Stimulated activated CD4-positive, alpha-beta T cell treated with anti-CD3 and anti-CD28 coated beads, TNF-alpha, amount 100 ng/mL, for 4 hours (primary cell): ENCODE measurements around the gene LCN10.
A peak's percentile ranks its signal among the peaks of the same experiment; 100 is the strongest.

ENCODE experiments used
- DNase-seq, 3 experiments: peaks; one replicate each; pipeline ENCODE4 v3.0.0-alpha.2; 2020; ENCODE audit warnings: low read depth in 3 of 3

LCN10 gene

DNA sequence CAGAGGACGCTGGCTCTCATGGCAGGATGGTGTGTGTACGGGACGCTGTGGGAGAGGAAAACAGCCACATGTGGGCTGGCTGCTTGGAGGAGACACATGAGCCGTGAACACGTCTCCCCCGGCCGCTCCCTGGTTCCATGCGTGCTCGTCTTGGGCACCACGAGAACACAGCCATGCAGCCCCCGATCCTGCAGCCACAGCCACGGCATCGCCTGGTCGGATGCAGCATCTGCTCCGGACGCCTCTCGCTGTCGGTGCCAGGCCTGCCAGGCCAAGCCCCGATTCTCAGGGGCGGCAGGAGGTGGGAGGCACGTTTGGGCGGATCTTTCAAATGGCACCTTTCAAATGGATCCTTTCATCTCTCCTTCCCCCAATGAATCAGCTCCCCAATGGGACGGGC, 3.2 kb downstream of the LCN10 start:
- DNase-seq = no peak

DNA sequence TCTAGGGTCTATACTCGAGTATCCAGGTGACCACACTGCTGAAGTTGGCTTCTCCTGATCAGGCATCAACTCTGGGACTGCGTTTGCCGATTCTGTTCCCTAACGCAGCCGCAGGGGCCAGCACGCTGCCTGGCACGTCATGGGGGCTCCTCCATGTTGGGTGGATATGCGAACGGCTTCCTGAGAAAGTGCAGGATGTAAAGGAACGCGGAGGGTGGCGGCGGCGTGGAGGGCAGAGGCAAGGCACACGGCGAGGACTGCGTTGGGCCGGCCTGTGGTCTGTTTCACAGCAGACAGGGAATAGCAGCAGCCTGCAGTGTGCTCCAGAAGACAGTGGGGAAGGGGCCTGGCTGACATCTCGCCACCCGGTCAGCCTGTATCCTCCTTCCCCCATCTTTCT, 3.8 kb downstream of the LCN10 start:
- no peak for DNase-seq

DNA sequence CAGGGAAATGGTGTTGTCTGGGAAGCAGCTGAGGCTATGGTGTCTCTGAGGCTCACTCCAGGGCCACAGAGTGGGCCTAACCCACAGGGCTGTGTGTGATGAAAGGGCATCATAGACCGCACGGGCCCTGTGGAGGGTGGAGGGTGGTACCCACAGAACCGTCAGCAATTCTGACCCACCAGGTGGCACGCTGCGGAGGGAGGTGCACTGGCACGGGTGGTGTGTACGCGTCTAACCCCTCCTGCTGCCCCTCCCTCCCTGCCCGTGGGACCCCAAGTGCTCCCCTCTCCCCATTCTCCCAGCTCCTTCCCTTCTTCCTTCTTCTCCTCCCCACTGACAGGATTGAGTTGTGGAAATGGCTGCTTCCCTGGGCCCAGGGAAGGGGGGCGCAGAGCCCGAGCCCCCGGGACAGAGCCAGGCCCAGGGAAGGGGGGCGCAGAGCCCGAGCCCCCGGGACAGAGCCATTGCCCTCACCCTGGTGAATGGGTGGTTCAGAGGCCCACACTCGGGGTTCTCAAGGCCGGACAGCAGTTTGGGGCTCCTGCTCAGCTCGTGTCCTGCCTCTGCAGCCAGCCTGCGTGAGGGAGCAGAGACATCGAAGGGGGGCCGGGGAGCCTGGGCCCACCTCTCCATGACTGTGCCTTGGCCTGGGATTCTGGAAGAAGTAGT, 6.8 kb downstream of the LCN10 start:
- DNase-seq = no peak

DNA sequence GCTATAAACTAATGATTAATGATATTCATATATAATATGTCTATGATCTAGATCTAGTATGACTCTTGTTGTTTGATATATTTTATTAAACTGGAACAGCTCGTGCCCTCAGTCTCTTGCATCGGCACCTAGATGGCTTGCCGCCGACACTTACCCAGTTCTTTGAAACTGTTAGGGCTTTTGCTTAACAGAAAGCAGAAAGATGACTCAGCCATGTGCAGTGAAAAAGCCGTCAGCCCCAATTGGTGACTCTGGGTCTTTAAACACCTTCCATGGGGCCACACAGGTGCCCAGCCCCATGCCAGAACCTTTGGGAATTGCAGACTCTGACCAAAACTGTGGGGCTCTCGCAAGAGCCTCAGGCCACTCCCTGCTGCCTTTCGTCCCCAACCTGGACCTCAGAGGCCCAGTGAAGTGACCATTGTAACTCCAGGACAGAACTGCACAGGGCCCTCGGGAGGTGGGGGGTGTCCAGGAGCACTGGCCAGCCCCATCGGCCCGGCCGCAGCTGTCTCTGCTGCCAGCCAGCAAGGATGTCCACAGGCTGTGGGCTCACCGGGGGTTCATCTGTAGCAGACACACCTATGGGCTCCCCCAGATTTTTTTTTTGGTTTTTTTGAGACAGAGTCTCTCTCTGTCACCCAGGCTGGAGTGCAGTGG, 7.8 kb downstream of the LCN10 start:
- DNase-seq = no peak

DNA sequence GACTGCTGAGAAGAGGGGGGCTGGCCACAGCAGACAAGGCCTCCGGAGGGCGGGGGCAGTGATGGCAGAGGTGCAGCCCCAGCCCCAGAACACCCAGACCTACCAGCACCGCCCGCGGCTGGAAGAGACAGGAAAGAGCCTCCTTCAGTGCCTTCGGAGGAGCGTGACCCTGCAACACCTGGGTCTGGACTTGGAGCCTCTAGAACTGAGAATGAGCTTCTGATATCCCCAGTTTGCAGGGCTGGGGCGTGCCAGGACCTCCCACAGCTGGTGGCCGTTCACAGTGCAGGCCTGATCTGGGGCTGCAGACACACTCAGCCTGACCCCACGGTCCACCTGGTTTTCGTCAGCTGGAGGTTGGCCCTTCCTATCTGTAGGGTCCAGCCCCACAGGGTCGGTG, 9.1 kb downstream of the LCN10 start:
- DNase-seq = no peak

DNA sequence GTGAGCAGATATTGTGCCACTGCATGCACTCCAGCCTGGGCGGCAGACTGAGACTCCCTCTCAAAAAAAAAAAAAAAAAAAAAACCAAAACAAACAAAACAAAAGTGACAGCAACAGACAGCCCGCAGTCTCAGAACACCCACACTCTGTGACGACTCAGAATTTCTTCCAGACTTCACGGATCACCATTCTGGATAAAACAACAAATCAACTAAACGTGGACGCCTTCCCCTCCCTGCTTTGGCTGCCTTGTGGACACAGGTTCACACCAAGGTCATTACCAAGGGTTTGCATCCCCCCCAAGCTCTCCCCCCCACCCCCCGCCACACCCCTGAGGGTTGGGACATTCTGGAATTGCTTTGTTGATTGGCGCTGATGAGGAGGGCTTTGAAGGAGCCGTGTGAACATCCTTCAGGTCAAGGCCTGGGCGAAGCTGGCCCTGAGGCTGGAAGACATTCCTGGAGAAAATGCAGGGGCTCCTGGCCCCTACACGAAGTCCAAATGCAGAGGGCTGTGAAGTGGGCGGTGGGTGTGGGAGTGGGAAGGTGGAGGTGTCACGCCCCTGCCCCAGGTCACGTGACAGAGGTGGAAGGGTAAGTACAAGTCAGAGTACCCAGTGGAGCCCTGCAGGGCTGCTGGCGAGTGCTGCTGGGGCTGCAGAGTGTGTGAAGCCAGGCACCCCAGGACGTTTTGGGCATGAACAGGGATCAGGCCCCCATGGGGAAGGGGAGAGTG, 10.1 kb downstream of the LCN10 start:
- no peak for DNase-seq

DNA sequence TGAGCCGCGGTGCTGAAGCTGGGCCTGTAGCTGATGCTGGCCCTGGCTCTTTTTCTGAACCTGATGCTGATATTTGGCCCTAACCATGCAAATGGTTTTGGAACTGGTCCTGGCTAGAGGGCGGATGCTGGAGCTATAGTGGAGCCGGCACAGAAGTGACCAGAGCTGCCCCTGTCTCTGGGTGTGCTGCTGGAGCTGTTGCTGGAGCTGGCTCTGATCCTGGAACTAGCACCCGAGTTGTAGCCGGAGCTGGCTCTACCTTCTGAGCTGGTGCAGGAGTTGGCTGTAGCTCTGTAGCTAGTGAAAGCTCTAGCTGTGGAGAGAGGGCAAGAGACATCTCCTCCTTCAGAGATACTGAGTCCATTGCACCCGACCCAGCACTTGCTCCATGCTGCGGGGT, 12.8 kb downstream of the LCN10 start:
- DNase-seq = no peak

DNA sequence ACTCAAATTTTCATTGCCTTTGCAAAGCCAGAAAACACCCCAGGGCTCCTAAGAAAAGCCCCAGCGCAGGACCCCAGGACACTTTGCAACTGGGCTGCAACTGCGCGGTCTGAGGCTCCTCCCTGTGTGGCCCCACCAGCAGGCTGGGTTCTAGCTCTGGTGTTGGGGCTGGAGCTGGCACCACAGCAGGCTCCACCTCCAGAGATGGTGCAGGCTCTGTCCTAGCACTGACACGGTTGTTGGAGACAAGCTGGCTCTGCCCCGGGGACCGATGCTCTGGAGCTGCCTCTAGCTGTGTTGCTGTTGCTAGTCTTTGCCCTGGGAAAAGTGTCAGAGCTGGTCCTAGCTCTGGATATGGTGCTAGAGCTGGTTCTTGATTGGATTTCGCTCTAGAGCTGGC, 13.6 kb downstream of the LCN10 start:
- no peak for DNase-seq

DNA sequence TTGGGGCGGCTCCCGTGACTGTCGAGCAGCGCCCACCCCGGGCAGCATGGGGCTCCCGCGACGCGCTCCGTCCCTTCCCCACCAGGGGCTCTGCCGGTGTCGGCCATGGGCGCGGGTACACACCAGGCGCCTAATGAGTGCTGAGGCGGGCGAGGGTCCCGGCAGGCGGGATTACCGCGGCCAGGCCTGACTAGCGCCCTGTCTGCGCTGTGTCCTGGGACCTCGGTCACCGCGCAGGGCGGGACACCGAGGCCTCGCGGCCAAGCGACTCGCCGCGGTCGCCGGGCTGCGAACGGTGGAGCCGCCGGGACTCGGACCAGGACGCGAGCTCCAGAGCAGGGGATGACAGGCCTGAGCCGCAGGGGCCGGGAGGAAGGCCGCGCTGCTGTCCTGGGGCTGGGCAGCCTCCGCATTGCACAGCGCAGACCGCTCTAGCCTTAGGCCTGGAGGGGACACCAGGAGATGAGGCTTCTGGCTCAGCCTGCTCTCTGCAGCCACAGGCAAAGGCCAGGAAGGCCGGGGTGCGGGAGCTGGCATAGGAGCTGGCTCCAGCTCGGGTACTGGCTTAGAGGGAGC, 14.1 kb downstream of the LCN10 start:
- DNase-seq = no peak

DNA sequence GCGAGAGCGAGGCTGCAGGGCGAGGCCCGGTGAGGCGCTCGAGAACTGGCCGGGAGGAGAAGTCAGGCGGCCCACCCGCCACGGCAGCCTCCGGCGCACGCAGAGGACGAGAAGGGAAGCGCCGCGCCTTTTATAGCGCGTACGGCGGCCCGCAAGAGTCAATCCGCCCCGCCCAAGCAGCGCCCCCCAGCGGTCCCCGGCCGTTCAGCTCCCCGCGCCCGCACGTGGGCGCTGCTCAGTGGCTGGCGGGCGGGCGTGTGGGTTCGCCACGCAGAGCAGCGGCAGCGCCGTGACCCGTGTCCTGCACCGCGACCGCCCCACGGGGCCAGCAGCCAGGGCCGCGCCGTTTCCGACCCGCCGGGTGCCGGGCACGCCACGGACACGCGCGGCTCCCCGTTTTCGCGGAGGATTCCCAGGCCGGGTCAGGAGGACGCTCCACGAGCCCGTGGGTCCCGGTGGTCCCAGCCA, 14.6 kb downstream of the LCN10 start:
- peak; percentile 88 to 94 (median 91) for DNase-seq

DNA sequence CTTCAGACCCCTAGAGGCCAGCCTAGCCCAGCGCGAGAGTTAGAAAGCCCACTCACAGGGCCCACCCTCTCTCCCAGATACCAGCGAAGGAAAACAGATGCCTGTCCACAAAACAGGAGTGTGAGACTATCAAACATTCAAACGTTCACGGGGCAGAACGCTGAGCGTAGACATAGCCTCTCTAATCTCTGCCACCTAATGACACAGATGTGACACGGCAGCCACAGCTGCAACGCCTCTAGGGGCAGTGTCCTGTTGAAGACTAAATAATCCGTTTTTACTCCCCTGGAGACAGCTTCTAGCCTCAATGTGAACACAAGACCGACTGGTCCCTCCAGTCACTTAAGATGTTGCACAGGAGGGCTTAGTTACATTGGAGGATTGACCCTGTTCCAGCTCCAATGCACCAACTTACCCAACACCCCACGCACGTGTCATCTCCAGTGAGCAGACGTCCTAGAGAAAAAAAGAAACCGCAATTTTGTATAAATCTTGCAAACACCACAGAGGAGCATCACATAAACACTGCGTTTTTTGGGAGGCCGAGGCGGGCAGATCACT, 16.0 kb downstream of the LCN10 start:
- DNase-seq = no peak

DNA sequence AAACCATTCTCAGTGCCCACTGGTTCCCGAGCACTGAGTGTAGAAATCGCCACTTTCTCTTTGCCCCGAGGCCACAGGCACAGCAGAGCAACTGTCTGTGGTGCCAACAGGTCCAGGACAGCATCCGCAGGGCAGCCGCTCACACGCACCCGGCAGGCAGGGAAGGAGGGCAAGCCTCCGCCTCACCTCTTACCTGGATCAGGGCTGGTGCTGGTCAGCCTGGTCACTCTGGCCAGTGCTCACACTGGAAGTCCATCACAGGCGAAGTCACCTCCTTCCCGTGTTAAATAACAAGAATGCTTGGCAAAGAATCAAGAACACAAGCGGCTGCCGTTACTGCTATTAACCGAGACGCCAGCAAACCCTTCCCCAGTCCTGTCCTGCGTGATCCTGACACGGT, 16.6 kb downstream of the LCN10 start:
- DNase-seq = no peak

DNA sequence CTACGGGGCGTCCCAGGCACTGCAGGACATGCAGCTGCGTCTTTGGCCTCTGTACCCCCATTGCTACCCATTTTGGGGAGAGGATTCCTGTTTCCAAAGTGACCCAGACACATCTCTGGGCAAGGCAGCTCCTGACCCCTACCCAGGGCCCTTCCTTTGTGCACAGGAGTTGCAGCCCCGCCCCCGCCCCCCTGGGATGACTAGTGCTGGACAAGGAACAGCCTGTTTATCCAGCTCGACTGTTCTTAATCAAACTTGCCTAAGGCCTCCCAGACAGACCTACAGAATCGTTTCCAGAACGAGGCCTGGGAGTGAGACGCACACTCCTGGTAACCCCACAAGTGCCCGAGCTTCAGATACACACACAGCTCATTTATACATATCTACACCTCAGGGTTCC, 17.1 kb downstream of the LCN10 start:
- DNase-seq = no peak

DNA sequence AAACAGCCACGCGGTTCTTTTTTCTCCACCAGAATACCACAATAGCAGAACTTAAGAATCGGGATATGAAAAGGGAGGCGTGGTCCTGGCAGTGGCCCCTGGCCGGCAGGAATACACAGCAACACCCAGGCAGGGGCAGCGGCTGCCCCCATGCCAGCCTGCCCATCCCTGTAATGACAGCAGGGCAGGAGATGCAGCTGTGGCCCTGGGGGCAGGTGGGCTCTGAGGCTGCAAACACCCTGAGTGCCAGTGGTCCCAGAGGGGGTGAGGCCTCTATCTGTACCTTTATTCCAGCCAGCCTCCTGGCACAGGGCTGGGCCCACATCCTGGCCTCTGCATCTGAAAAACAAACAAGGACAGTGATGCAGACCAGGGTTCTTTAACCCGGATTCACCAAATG, 18.0 kb downstream of the LCN10 start:
- DNase-seq = no peak

DNA sequence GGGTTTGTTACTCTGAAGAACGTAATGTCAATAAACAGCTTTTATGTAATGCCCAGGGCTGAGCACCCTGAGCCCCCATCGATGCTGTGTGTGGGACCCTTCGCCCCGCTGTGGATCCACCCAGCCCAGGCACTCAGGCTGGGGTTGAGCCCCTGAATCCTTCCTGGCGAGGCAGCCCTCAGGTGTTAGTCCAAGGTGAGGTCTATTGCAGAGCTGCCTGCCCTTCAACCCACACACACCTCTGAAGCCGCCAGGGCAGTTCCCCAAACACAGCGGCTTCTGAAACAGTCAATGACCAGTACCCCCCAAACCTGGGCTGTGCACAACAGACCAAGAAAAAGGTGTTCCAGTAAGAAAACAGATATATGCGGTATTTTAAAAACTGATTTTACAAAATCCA, 18.8 kb downstream of the LCN10 start:
- DNase-seq = no peak

DNA sequence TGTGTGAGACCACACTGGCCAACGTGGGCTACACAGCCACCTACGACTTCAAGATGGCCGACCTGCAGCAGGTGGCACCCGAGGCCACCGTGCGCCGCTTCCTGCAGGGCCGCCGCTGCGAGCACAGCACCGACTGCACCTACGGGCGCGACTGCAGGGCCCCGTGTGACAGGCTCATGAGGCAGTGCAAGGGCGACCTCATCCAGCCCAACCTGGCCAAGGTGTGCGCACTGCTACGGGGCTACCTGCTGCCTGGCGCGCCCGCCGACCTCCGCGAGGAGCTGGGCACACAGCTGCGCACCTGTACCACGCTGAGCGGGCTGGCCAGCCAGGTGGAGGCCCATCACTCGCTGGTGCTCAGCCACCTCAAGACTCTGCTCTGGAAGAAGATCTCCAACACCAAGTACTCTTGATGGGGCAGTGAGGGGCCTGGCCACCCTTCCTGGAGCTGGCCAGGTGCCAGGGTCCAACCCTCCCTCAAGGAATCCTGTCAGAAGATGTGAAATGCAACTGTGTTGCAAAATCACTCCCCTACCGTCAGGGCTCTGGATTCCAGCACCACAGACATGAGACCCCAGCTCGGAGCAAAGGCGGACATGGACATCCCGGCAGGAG, 19.3 kb downstream of the LCN10 start:
- no peak for DNase-seq

DNA sequence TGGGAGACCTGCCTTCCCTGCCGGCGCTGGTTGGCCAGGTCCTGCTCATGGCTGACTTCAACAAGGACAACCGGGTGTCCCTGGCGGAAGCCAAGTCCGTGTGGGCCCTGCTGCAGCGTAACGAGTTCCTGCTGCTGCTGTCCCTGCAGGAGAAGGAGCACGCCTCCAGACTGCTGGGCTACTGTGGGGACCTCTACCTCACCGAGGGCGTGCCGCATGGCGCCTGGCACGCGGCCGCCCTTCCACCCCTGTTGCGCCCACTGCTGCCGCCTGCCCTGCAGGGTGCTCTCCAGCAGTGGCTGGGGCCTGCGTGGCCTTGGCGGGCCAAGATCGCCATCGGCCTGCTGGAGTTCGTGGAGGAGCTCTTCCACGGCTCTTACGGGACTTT, 19.8 kb downstream of the LCN10 start:
- DNase-seq = no peak

DNA sequence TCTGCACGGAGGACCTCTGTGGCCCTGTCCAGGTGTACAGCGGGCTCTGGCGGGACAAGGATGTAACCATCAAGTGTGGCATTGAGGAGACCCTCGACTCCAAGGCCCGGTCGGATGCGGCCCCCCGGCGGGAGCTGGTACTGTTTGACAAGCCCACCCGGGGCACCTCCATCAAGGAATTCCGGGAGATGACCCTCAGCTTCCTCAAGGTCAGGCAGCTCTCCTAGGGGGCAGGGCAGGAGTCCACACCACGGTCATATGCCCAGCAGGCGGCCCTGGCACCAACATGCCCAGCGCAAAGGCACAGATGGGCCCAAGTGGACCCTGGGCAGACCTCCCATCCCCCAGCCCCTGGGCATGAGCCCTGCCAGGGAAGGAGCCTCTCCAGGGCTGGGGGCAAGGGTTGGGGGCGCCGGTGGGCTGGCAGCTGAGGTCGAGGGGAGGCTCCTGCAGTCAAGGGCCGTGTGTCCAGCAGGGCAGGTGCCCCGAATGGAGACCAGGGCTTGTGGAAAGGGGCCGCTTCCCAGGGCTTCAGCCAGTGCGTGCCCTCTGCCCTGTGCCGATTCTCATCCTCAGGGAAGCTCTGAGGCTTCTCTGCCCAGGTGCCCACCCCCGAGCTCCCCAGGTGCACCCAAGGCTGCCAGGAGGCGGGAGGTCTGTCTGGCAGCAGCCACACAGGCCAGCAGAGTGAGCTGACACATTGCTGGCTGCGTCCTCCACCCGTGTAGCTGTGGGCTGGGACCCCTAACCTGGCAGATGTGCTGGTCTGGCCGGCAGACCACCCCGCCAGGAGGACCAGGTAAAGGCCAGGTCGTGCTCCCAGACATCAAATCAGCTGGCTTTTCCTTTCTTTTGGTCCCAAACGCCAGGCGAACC, 20.4 kb downstream of the LCN10 start:
- DNase-seq = no peak

DNA sequence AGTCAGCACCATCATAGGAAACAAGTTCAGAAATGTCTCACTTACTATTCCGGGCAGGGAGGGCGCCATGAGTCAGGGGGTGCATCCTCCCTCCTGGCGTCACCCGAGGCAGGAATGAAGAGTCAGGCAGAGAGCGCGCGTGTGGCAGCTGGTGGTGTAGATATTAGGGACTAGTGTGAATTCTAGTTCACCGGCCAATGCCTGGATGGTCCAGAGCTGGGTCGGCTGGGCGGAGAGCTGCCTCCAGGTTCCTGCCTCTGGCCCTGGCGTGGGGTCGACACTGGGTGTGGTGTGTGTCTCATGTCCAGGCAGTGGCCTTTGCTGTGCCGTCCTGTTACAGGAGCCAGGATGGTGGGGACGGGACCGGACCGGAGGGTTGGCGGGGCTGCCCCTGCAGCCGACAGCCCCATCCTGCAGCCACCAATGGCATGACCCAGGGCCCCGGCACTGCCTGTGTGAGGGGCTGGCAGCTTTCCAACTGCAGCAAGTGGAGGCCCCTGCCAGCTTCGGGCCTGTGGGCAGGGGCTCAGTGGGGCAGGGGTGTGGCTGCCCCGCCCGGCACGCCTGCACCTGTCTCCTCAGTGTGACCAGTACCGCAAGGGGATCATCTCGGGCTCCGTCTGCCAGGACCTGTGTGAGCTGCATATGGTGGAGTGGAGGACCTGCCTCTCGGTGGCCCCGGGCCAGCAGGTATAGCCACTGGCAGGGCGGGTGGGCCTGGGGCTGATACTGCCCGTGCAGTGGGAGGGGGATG, 21.2 kb downstream of the LCN10 start:
- DNase-seq = no peak

DNA sequence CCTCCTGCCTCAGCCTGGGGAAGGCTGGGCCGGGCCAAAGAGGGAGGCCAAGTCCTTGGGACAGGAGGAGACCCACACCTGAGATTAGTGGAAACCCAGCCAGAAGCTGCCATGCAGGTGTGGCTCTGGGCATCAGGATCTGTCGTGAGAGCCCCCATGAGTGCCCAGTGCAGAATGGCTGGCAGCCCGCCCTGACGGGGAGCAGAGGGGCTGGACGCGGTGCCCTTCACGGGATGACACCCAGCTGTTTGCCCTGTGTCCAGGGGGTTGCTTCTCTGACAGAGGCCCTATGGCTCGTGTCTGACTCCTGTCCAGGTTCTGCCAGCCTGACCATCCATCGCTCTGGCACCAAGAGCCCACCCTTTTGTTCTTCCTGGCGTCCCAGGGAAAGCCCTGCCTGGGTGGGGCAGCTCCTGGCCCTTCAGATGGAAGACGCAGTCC, 21.8 kb downstream of the LCN10 start:
- no peak for DNase-seq
